Mesodermal cell (in vitro differentiated cells): ENCODE results near the gene ELSPBP1.

Experiments used
- H3K27ac ChIP-seq: 2 replicates; pipeline ENCODE4 v1.7.0; 2013; ENCODE audit warnings: mild to moderate bottlenecking, low read depth, low read length, moderate library complexity; ENCODE audit not compliant: severe bottlenecking
- H3K36me3 ChIP-seq: 2 replicates; pipeline ENCODE4 v1.7.1; 2013; ENCODE audit warnings: mild to moderate bottlenecking, low read length, moderate library complexity; ENCODE audit not compliant: control insufficient read depth, insufficient read depth
- H3K4me1 ChIP-seq: one replicate; pipeline ENCODE4 v1.7.1; 2013; ENCODE audit warnings: mild to moderate bottlenecking, low read length; ENCODE audit not compliant: insufficient read depth, control insufficient read depth, poor library complexity, severe bottlenecking
- H3K4me3 ChIP-seq: 2 replicates; pipeline ENCODE4 v1.7.0; 2013; ENCODE audit warnings: low read length, control low read depth, mild to moderate bottlenecking; ENCODE audit not compliant: insufficient read depth, poor library complexity, severe bottlenecking; ENCODE audit errors: extremely low read depth
- H3K9me3 ChIP-seq: 2 replicates; pipeline ENCODE4 v1.7.1; 2013; ENCODE audit warnings: mild to moderate bottlenecking, low read length, moderate library complexity; ENCODE audit not compliant: control insufficient read depth
- WGBS, 2 experiments: methylation state at CpG; one replicate each; pipeline ENCODE4 v1.1.5; 2013; ENCODE audit warnings: missing lambda C conversion rate in 2 of 2; ENCODE audit not compliant: insufficient coverage in 2 of 2; 5-methylcytosine and 5-hydroxymethylcytosine counted together

ELSPBP1 gene

DNA sequence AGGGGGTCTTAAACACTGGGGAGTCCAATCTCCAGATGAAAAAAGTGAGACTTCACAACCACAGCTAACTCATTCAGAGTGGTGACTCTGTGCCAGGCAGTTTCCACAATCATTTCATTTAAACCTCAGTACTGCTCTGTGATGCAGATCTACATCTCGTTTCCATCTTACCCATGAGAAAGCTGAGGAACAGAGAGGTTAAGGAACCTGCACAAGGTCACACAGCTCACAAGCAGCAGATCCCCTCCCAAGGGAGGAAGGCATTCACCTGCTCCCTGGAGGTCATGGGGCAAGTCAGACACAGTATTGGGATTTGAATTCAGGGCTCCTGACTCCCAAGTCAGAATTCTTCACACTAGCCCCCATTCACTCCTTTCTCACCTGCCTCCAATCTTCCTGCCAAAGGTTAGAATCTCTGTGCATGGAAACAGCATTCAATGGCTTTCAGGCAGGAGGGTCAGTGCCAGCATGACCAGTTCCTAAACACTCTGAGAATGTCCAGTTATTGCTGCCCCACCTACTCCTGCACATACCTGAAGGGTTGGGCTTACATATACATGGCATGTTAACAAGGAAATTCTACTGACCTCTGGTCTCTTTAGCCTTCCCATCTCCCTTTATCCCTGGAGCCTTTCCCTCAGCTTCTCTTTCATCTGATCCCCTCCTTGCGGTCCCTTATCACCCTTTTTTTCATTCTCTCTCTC, 47.6 kb downstream of the ELSPBP1 start:
- H3K4me1 ChIP-seq = peaks cover 3% of the 10 kb centered on the region
- WGBS, 2 experiments = 58 to 76% methylated on average over 2 of the region's 2 CpGs
- no peak overlapping the region for H3K27ac ChIP-seq
- no peak overlapping the region for H3K4me3 ChIP-seq
- H3K9me3 ChIP-seq = peaks cover 5% of the 10 kb centered on the region
- H3K36me3 ChIP-seq = no peaks in the 10 kb centered on the region

DNA sequence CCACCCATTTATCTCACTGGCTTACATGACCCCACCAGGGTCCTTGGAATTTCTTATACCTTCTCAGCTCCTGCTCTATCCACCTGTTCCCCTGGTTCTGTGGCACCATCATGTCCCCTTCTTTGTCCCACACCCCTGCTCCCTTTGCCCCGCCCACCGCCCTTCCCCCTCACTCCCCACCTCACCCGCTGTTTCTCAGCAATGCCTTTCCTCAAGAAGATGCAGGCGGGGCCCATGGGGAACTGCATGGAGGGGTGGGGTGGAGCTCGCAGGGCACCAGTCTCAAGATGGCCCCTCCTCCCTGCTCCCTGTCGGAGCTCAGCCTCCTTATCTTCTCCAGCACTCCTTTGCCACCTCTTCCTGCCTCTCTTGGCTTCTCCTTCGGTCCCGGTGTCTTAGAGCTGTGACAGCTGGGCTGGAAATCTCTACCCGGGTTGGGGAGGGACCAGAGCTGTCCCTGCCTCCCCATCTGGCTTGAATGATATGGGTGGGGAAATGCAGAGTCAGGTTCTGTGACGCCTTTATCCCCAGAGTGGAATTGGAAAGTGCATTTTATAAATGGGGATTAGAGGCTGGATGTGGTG, 49.3 kb downstream of the ELSPBP1 start, which contains the start of gene CABP5:
CABP5 (minus strand) TSS at position 405 of the 584 bp plus-strand sequence; CDS start at position 248, 157 bp downstream.
- WGBS, 2 experiments = 87 to 90% methylated on average over 1 to 7 of the region's 10 CpGs
- H3K27ac ChIP-seq = no peak within 1 kb of the TSS
- peaks cover 5% of the 10 kb centered on the region for H3K9me3 ChIP-seq
- H3K4me1 ChIP-seq = peaks cover 3% of the 10 kb centered on the region
- H3K36me3 ChIP-seq = no peaks in the 10 kb centered on the region
- no peak within 1 kb of the TSS for H3K4me3 ChIP-seq

DNA sequence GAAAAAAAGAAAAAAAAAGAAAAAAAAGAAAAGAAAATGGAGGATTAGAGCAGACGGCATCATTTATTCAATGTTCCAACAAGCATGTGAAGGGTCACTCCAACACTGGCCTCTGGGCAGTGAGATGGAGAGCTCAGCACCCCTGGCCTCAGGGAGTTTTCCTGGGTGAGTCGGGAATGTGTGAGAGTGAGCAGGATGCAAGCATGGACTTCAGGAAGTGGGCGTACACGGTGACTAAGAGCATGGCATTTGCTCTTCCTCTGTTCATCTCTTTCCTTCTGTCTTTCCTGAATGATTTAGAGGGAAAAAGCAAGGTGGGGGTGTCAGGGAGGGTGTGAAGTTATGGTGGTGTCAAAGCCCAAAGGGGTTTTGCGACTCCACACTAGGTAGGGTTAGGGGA, 50.1 kb downstream of the ELSPBP1 start:
- Histone ChIP-seq H3K9me3 (peaks cover 5% of the 10 kb centered on the region), H3K36me3 (no peaks in the 10 kb centered on the region), H3K4me3 (no peak overlapping the region), H3K27ac (no peak overlapping the region), H3K4me1 (peaks cover 3% of the 10 kb centered on the region)
- 85 to 93% methylated on average over 5 of the region's 5 CpGs for WGBS, 2 experiments

DNA sequence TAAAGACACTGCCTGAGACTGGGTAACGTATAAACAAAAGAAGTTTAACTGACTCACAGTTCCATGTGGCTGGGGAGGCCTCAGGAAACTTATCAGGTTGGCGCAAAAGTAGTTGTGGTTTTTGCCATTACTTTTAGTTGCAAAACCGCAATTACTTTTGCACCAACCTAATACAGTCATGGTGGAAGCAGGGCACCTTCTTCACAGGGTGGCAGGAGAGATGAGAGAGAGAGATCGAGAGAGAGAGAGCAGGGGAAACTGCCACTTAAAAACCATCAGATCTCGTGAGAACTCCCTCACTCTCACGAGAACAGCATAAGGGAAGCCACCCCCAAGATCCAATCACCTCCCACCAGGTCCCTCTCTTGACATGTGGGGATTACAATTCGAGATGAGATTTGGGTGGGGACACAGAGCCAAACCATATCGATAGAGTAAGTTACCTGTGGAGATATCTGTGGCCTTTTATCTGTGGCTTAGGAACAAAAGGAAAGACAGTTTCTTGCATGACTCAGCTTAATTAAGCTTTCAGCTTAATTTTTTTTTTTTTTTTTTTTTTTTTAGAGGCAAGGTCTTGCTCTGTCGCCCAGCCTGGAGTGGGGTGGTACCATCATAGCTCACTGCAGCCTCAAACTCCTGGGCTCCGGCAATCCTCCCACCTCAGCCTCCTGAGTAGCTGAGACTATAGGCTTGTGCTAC, 57.1 kb downstream of the ELSPBP1 start:
- no peaks in the 10 kb centered on the region for H3K36me3 ChIP-seq
- no peak overlapping the region for H3K4me3 ChIP-seq
- H3K27ac ChIP-seq = no peak overlapping the region
- H3K4me1 ChIP-seq = no peaks in the 10 kb centered on the region
- H3K9me3 ChIP-seq = no peaks in the 10 kb centered on the region
- WGBS, 2 experiments = 79% methylated on average over 5 of the region's 10 CpGs; no CpG with 5 or more reads in 1 of the 2 experiments

DNA sequence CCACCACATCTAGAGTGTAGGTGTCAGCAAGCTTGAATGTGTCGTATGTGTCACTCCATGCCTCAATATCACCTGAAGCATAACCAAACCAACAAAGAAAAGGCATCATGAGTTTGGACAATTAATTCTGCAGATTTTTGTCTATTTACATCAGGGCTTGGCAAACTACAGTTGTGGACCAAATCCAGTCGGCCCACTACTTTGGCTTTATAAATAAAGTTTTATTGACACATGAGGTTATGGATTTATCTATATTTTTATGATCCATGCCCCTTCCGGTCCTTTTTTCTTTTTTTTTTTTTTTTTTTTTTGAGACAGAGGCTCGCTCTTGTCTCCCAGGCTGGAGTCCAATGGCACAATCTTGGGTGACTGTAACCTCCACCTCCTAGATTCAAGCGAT, 58.6 kb downstream of the ELSPBP1 start:
- Histone ChIP-seq H3K4me3 (no peak overlapping the region), H3K4me1 (no peaks in the 10 kb centered on the region), H3K27ac (no peak overlapping the region), H3K36me3 (no peaks in the 10 kb centered on the region), H3K9me3 (no peaks in the 10 kb centered on the region)
- WGBS, 2 experiments = 82 to 93% methylated on average over 2 to 3 of the region's 5 CpGs

DNA sequence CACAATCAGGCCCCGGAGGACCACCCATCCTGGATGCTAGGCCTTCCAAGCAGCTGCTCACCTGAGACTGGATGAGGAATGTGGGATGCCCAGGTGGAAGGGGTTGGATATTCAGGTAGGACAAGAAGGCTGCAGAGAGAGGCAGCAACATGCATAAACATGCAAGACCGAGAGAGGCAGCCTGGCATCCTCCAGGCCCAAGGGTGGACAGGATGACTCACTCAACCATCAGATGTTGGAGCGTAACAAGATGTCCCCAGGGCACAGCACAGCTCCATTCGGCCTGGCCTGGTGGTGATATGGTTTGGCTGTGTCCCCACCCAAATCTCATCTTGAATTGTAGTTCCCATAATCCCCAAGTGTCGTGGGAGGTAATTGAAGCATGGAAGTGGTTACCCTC, 59.4 kb downstream of the ELSPBP1 start:
- 54 to 77% methylated on average over 3 to 4 of the region's 5 CpGs for WGBS, 2 experiments
- no peaks in the 10 kb centered on the region for H3K9me3 ChIP-seq
- H3K27ac ChIP-seq = no peak overlapping the region
- no peak overlapping the region for H3K4me3 ChIP-seq
- no peaks in the 10 kb centered on the region for H3K36me3 ChIP-seq
- H3K4me1 ChIP-seq = no peaks in the 10 kb centered on the region

DNA sequence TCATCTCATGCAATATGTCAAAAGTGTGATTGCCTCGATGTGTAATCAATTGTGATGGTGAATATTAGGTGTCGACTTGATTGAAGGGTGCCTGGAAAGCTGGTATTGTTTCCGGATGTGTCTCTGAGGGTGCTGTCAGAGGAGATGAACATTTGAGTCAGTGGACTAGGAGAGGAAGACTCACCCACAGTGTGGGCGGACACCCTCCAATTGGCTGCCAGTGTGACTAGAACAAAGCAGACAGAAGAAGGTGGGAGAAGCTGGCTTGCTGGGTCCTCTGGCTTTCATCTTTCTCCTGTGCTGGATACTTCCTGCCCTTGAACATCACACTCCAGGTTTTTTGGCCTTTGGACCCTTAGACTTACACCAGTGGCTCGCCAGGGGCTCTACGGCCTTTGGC, 64.9 kb downstream of the ELSPBP1 start:
- Histone ChIP-seq H3K4me3 (no peak overlapping the region), H3K27ac (no peak overlapping the region), H3K9me3 (no peaks in the 10 kb centered on the region), H3K4me1 (no peaks in the 10 kb centered on the region), H3K36me3 (no peaks in the 10 kb centered on the region)
- 87 to 95% methylated on average over 4 of the region's 6 CpGs for WGBS, 2 experiments

DNA sequence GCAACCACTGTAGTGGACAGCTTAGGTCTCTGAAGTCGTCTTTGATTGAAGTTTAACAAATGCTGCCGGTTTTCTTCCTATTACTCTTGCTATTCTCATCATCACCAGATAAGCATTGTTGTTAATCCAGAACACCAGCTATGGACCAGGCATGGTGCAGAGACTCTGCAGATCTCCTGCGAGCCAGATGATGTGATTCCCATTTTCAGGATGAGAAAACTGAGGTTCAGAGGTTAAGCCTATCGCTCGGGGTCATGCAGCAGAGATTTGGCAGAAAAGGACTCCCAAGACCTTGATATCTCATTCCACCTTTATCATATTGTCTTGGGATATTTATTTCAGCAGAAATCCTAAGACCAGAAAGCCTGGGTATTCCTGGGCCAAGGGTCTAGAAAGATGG, 65.9 kb downstream of the ELSPBP1 start:
- no peaks in the 10 kb centered on the region for H3K36me3 ChIP-seq
- H3K27ac ChIP-seq = no peak overlapping the region
- no peaks in the 10 kb centered on the region for H3K4me1 ChIP-seq
- H3K9me3 ChIP-seq = no peaks in the 10 kb centered on the region
- H3K4me3 ChIP-seq = no peak overlapping the region
- 89 to 98% methylated on average over 3 to 4 of the region's 5 CpGs for WGBS, 2 experiments

DNA sequence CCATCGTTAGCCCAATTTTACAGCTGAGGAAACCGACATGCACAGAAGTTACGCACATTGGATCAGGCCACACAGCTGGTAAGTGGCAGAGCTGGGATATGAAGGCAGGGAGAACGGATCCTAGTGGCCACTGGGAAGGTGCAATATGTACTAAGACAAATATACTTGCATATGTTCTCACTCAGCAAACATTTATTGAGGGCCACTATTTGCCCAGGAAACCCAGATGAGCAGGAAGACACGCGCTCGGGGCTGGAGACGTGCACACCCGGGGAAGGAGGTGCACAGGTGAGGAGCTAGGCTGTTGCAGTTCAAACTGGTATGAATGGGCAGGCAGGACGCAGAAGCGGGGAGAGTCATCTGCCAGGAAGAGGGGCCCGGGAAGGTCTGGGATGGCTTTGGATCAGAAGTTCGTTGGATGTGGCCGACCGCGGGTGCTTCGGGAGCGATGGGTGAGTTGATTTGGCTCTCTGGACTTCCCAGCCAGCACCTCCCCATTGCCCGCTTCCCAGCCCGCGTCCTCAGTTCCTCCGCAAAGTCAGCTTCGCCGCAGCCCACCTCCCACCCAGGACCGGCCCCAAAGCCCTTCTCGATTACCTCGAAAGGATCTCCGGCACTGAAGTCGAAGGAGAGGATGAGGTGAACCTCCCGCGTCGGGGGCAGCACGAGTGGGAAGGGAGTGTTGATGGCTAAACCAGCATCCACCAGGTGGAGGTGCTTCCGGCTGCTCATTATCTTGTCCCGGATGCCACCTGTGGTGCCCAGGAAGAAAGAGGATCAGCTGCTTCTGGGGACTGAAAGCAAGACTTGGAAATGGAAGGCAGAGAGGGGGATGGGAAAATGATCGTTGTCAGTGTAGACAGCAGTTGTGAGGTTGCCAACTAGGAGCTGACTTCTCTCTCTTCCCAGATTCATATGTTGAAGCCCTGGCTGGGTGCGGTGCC, 67.2 kb downstream of the ELSPBP1 start:
- H3K4me3 ChIP-seq = no peak overlapping the region
- no peak overlapping the region for H3K27ac ChIP-seq
- no peaks in the 10 kb centered on the region for H3K9me3 ChIP-seq
- H3K4me1 ChIP-seq = no peaks in the 10 kb centered on the region
- WGBS, 2 experiments = 78 to 83% methylated on average over 23 to 34 of the region's 37 CpGs
- H3K36me3 ChIP-seq = no peaks in the 10 kb centered on the region

DNA sequence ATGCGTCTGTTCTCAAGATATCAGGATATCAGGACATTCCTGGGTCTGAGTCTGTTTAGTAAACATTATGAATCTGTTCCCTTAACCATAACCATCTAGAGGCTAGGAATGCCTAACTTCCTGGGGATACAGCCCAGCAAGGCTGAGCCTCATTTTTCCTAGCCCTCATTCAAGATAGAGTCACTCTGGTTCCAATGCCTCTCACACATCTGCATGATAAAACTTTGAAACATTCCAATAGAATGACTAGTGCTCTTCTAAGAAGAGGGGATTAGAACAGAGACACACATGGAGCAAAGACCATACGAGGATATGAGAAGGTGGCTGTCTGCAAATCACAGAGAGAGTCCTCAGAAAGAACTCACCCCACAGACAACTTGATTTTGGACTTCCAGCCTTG, 70.1 kb downstream of the ELSPBP1 start:
- Histone ChIP-seq H3K4me1 (no peaks in the 10 kb centered on the region), H3K9me3 (no peaks in the 10 kb centered on the region), H3K36me3 (no peaks in the 10 kb centered on the region), H3K27ac (no peak overlapping the region), H3K4me3 (no peak overlapping the region)
- 67% methylated on average over 2 of the region's 2 CpGs; no CpG with 5 or more reads in 1 of the 2 experiments for WGBS, 2 experiments
